ENCODE measurements around the gene CTIF. TPM values are rescaled to one million over a fixed set of nuclear protein-coding genes. Genes with fewer than 3 reads are reported as not detected.

Gene CTIF
- total RNA-seq, 1 experiment from 2014 or later = 95.8 TPM

DNA sequence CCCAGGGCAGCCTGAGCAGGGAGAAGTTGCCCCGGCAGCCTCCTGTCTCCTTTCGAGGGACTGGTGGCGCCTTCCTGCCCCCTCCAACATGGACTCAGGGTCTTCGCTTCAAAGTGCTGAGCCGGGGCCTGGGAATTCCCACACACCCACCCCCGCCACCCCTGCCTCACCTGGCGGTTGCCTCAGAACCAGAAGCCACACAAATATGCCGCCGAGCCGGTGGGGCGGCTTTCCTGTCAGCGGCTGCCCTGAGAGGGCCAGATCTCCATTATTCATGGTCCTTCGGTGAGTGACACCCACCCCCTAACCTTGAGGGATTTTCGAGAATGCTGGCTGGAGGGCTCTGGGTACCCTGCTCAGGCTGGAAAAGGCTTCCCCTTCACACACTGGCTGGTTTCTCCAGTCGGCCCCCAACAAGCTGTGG lies 340.2 kb downstream of the CTIF start:
- Mint-ChIP-seq H3K27ac (ENCODE audit: low read depth, unreplicated experiment) (no peak overlapping the region), H3K4me1 (ENCODE audit: insufficient read depth, unreplicated experiment) (peaks cover 5% of the 10 kb centered on the region), H3K4me3 (ENCODE audit: unreplicated experiment) (no peak overlapping the region), H3K9me3 (ENCODE audit: unreplicated experiment) (no peaks in the 10 kb centered on the region), H3K36me3 (ENCODE audit: insufficient read depth, unreplicated experiment) (no peaks in the 10 kb centered on the region), H3K27me3 (ENCODE audit: insufficient read depth, unreplicated experiment) (no peaks in the 10 kb centered on the region)
- BruUV-seq (replicated peaks) = no TSS peak
- ChIA-PET POLR2A (no interaction called here), CTCF (no interaction called here)
- DNase-seq (ENCODE audit: unreplicated experiment) = no peak
- TF ChIP-seq, protein P1, sequence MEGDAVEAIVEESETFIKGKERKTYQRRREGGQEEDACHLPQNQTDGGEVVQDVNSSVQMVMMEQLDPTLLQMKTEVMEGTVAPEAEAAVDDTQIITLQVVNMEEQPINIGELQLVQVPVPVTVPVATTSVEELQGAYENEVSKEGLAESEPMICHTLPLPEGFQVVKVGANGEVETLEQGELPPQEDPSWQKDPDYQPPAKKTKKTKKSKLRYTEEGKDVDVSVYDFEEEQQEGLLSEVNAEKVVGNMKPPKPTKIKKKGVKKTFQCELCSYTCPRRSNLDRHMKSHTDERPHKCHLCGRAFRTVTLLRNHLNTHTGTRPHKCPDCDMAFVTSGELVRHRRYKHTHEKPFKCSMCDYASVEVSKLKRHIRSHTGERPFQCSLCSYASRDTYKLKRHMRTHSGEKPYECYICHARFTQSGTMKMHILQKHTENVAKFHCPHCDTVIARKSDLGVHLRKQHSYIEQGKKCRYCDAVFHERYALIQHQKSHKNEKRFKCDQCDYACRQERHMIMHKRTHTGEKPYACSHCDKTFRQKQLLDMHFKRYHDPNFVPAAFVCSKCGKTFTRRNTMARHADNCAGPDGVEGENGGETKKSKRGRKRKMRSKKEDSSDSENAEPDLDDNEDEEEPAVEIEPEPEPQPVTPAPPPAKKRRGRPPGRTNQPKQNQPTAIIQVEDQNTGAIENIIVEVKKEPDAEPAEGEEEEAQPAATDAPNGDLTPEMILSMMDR (IDR thresholded peaks at IDR 0.05; ENCODE audit: unreplicated experiment) = no peak
- intact Hi-C loops (cut with micrococcal nuclease) = no loop called here

DNA sequence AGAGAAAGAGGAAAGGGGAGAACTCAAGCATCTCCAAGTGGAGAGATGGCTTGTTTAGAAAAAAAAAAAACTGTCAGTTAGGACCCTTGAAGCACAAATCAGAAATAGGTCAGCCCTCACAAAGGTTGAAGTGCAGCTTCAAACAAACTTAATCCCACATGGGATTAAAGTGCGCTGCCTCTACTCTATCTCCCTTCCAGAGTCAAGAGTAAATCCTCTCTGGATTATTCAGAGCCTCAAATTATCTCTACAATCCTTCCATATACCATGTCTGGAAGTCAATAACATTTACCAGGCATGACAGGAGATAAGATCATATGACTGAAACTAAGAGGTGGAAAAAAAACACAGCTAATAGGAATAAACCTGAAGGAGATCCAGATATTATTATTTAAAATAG lies 342.1 kb downstream of the CTIF start:
- no TSS peak for BruUV-seq (replicated peaks)
- H3K9me3 Mint-ChIP-seq (ENCODE audit: unreplicated experiment) = no peaks in the 10 kb centered on the region
- no peak overlapping the region for H3K4me3 Mint-ChIP-seq (ENCODE audit: unreplicated experiment)
- H3K4me1 Mint-ChIP-seq (ENCODE audit: insufficient read depth, unreplicated experiment) = peaks cover 5% of the 10 kb centered on the region
- intact Hi-C loops (cut with micrococcal nuclease) = no loop called here
- TF ChIP-seq, protein P1 (IDR thresholded peaks at IDR 0.05; ENCODE audit: unreplicated experiment) = no peak
- no peak for DNase-seq (ENCODE audit: unreplicated experiment)
- H3K27ac Mint-ChIP-seq (ENCODE audit: low read depth, unreplicated experiment) = no peak overlapping the region
- ChIA-PET POLR2A (no interaction called here), CTCF (interaction anchor here (0.6 kb wide), 2 partner anchors 17 to 91 kb away, joined by 3 read pairs; no protein-coding TSS in a partner anchor)
- H3K27me3 Mint-ChIP-seq (ENCODE audit: insufficient read depth, unreplicated experiment) = no peaks in the 10 kb centered on the region
- H3K36me3 Mint-ChIP-seq (ENCODE audit: insufficient read depth, unreplicated experiment) = no peaks in the 10 kb centered on the region

DNA sequence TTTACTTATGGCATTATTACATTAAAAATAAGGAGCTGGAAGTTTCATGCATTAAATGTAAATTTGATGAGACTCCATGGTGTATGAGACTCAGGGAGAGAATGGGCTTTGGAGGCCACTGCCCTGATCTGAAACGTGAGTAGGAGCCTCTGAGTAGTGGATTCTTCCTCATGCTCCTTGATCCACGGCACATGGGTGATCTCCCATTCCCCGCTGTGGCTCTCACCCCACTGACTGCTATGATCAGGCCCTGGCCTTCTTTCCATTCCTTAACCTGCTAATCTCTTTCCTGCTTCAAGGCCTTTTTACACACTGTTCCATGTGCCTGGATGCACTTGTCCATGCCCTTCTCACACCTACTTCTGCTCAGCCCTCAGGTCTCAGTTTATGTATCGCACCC lies 343.5 kb downstream of the CTIF start:
- Mint-ChIP-seq H3K27ac (ENCODE audit: low read depth, unreplicated experiment) (no peak overlapping the region), H3K4me1 (ENCODE audit: insufficient read depth, unreplicated experiment) (peaks cover 5% of the 10 kb centered on the region), H3K27me3 (ENCODE audit: insufficient read depth, unreplicated experiment) (no peaks in the 10 kb centered on the region), H3K36me3 (ENCODE audit: insufficient read depth, unreplicated experiment) (no peaks in the 10 kb centered on the region), H3K4me3 (ENCODE audit: unreplicated experiment) (no peak overlapping the region), H3K9me3 (ENCODE audit: unreplicated experiment) (no peaks in the 10 kb centered on the region)
- ChIA-PET POLR2A (no interaction called here), CTCF (interaction anchor here (0.6 kb wide), 1 partner anchor 196 kb away, joined by 3 read pairs; no protein-coding TSS in a partner anchor)
- no TSS peak for BruUV-seq (replicated peaks)
- no peak for DNase-seq (ENCODE audit: unreplicated experiment)
- intact Hi-C loops (cut with micrococcal nuclease) = no loop called here
- TF ChIP-seq, protein P1 (IDR thresholded peaks at IDR 0.05; ENCODE audit: unreplicated experiment) = no peak

DNA sequence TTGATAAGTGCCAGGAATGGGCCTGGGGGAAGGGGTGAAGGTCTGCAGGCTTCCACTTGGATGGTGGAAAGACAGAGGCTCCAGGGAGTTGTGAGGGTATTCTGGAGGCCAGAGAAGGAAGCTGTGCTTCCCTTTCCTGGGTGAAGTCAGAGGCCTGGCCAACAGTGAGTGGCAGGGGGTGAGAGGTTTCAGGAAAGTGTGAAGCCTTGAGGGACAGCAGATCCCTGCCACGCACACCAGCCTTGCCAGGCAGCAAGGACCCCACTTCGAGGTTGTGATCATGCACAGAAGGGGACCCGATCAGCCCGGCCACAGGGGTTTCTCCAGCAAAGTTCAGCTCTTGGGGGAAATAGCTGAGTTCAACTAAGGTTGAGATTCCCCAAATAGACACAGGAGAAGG lies 345.5 kb downstream of the CTIF start:
- ChIA-PET POLR2A (no interaction called here), CTCF (no interaction called here)
- TF ChIP-seq, protein P1 (IDR thresholded peaks at IDR 0.05; ENCODE audit: unreplicated experiment) = no peak
- H3K36me3 Mint-ChIP-seq (ENCODE audit: insufficient read depth, unreplicated experiment) = no peaks in the 10 kb centered on the region
- H3K4me3 Mint-ChIP-seq (ENCODE audit: unreplicated experiment) = no peak overlapping the region
- no TSS peak for BruUV-seq (replicated peaks)
- no peak for DNase-seq (ENCODE audit: unreplicated experiment)
- intact Hi-C loops (cut with micrococcal nuclease) = no loop called here
- H3K9me3 Mint-ChIP-seq (ENCODE audit: unreplicated experiment) = no peaks in the 10 kb centered on the region
- no peak overlapping the region for H3K27ac Mint-ChIP-seq (ENCODE audit: low read depth, unreplicated experiment)
- no peaks in the 10 kb centered on the region for H3K4me1 Mint-ChIP-seq (ENCODE audit: insufficient read depth, unreplicated experiment)
- H3K27me3 Mint-ChIP-seq (ENCODE audit: insufficient read depth, unreplicated experiment) = no peaks in the 10 kb centered on the region

Data from MCF 10A (cell line).